Epithelial cell of proximal tubule (primary cell): Measurements from ENCODE around the gene SYNGR2. TPM values are rescaled to one million over a fixed set of nuclear protein-coding genes. Genes with fewer than 3 reads are reported as not detected.

Experiments used
- DNase-seq: peaks from one replicate; pipeline ENCODE4 v3.0.0-alpha.2; 2011; ENCODE audit warnings: low read depth
- H3K4me3 ChIP-seq: 2 replicates; pipeline ENCODE4 v1.5.1; 2011; ENCODE audit warnings: low read depth, mild to moderate bottlenecking, low read length
- CTCF ChIP-seq: conservative IDR thresholded peaks from 2 replicates; pipeline ENCODE4 v1.5.1; 2012; ENCODE audit warnings: low read depth, mild to moderate bottlenecking, low read length
- total RNA-seq: library from RNA; depleted of rRNA; stranded (reverse); fragments of >200 nt; gene quantifications from 2 replicates; pipeline ENCODE4 v1.2.3, GENCODE V29; 2015

The SYNGR2 gene
- total RNA-seq, 1 donor from 2014 or later: 137 TPM

- no peak for DNase-seq
- H3K4me3 ChIP-seq: peak overlapping the region; percentile 35
Measured at GRCh38 chr17:78174870-78175642, 6.7 kb downstream of the SYNGR2 start.

GRCh38 chr17:78175643-78175981 is 7.2 kb downstream of the SYNGR2 start:
- TF ChIP-seq CTCF: no peak
- H3K4me3 ChIP-seq: no peak overlapping the region
- DNase-seq: no peak

More at GRCh38 chr17:78174870-78175642, 6.7 kb downstream of the SYNGR2 start:
- no peak for TF ChIP-seq CTCF

- TF ChIP-seq CTCF: peak; percentile 81
- DNase-seq: no peak
- no peak overlapping the region for H3K4me3 ChIP-seq
Measured at GRCh38 chr17:78176548-78177025, 8.2 kb downstream of the SYNGR2 start.

GRCh38 chr17:78179372-78179771 is 11.0 kb downstream of the SYNGR2 start:
- no peak for TF ChIP-seq CTCF
- no peak for DNase-seq

GRCh38 chr17:78180083-78180482 is 11.7 kb downstream of the SYNGR2 start:
- no peak for TF ChIP-seq CTCF
- H3K4me3 ChIP-seq: no peak overlapping the region
- DNase-seq: no peak

More at GRCh38 chr17:78179372-78179771, 11.0 kb downstream of the SYNGR2 start:
- no peak overlapping the region for H3K4me3 ChIP-seq

- no peak for TF ChIP-seq CTCF
- no peak overlapping the region for H3K4me3 ChIP-seq
- no peak for DNase-seq
Measured at GRCh38 chr17:78180508-78180907, 12.1 kb downstream of the SYNGR2 start.

GRCh38 chr17:78182504-78182903 is 14.1 kb downstream of the SYNGR2 start:
- no peak overlapping the region for H3K4me3 ChIP-seq
- DNase-seq: no peak
- TF ChIP-seq CTCF: no peak
